ENCODE results near the gene APOBEC4.

GRCh38 chr1:183620311-183620710, 32.8 kb downstream of the APOBEC4 start:
- TF ChIP-seq CTCF (IDR thresholded peaks at IDR 0.05) (no peak), POLR2A (IDR thresholded peaks at IDR 0.05) (no peak)
